HG03108 (cell line): ENCODE measurements around the gene ASB2.
A peak's percentile ranks its signal among the peaks of the same experiment; 100 is the strongest.

Experiments
- ATAC-seq: cut with Tn5 transposase; IDR thresholded peaks from one replicate; pipeline ENCODE4 v1.9.1; 2021; ENCODE audit warnings: moderate library complexity; ENCODE audit not compliant: unreplicated experiment

Gene ASB2

DNA sequence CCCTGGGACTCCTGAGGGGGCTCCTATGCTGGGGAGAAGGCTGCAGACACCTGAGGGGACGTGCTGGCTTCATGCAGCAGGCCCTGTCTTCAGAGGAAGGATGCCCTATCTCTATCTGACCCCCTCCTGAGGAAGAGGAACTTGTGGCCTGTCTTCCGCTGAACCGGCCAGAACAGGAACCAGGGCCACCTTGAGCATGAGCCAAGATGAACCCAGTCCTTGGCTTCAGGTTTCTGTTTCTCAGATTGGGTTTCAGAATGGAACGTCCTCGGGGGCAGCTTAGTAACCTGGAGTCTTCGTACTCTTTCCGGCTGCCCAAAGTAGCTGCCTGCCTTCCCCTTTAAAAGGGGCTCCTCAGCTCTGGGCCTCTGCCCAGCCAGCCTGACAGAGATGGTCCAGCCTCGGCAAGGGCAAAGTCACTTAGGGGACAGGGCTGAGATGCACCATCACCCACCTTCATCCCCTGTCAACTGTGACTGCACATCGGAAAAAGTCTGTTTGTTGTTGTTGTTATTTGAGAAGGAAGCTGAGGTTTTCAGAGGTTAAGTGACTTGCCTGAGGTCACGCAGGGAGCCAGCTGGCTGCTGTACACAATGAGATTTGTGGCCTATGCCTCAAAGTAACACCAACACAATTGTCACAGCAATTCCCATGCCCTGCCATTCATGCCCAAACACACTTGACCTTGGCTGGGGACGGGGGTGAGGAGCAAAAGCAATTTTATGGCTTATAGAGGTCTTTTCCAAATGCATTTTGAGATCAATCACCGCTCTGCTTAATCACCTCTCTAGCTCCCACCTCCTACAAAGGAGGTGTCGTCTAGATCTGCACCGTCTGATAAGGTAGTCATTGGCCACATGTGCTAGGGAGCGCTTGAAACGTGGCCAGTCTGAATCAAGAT is 13.4 kb downstream of the ASB2 start:
- peak; percentile 45 for ATAC-seq

DNA sequence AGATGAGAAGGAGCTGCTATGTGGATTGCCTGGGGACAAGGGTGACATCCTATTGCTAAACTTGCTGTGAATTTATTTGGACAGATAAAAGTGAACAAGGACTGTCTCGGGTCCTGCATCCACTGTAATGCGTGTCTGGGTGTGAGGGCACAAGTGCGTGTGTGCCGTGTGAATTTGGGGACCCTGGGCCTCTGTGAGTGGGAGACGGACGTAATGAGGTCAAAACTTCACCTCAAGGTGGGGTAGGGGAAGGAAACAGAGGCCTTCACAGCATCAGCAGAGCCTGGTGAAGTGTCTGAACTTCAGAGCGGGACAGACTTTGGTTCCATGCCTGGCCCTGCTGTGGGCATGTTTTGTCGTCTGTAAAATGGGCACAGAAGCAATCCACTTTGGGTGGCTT is 14.8 kb downstream of the ASB2 start:
- no peak for ATAC-seq

DNA sequence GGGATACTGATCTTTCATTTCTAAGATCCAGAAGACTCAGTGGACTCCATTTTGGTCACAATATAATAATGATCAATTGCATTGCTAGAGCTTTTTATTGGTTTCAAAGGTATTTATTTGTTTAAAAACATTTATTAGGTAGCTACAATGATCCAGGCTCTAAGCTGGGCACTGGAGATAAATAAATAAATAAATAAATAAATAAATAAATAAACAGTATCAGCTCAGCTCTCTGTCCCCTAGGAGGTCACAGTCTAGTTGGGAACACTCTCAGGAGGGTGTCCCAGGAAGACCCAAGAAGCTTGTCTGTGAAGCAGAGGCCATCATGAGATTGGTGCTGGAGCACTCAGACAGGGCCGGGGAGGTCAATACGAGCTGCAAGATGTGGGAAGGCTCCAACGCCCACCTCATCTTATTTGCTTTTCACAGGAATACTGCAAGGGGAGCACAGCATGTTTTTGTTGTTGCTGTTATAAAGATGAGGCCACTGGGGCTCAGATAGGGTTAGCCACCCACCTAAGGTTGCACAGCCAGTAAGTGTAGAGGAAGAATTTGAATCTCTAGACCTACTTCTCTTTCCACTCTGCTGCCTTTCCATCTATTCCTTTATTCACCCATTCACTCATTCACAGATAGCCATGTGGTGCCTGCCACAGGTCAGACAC is 15.5 kb downstream of the ASB2 start:
- no peak for ATAC-seq

DNA sequence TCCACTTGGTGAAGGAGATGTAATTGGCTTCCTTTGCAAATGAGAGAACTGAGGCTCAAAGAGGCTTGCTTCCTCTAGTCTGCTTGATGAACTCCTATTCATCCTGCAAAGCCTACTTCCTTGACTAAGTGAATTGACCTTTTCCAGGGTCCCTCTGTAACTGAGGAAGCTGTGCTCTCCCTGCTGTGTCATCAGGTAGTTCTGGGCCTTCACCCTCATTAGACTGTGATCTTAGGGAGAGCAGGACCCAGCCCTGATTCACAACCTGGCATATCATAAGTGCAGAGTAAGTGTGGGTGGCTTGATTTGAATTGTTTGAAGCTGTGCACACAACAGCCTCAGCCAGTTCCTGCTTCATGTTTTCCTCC is 16.3 kb downstream of the ASB2 start:
- ATAC-seq = no peak

DNA sequence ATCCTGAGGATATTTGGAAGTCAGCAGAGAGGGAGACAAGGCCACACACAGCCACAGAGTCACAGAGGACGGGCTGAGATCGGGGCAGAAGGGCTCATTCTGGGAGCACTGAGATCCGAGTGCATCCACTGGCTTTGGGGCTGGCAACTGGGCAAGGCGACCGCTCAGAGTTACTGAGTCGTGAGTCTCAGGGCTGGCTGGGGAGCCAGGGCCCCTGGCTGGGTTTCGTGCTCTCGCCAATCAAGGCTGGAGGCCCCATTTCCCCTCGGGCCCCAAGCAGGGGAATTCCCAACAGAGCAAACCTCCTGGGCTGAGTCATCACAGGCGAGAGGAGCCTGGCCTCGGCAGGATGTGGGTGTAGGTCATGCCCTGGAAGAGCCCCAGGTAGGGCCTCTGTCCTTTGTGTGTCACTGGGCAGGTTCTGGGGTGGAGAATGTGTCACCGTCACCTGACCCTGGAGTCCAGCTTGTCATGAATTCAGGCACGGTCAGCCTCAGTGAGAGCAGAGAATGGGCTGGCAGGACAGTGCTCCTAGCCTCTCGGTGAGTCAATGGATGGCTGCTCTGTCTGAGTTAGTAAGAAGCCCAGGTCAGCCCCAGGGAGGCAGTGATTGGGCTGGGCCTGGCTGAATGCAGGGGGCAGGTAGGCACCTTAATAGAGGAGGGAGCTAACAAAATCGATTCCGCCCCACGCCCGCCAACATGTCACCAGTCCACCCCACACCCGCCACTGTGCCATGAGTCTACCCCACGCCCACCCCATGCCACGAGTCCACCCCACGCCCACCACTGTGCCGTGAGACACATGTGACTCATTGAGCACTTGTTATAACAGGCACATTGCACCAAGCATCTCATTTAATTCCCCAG is 16.9 kb downstream of the ASB2 start:
- ATAC-seq = peak; percentile 75

DNA sequence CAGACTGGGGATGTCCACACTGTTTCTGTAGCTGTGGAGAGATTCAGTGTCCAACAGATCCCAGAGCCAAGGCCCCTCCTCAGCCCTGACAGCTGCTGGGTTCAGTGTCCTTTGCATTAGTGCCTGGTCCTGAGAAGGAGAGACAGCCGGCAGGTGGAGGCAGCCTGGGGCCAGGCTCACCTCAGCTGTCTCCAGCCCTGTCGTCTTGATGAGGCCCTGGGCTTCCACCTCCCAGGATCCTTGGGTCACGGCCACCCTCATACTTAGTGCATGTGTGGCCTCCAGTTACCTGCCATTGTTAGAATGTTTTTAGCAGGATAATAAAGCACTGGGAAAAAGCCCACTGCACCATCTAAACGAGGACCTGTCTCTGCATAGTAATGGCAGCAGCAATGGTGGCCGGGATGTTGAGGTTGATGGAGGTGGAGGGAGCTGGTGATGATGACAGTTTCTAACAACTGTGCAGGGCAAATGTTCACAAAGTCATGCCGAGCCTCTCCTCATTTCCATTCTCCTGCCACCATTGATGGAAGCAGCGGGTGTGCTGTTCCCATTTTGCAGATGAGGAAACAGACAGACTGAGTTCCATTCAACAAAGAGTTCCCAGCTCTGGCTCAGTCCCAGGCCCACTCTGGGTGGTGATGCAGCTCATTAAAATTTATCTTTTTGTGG is 17.7 kb downstream of the ASB2 start:
- no peak for ATAC-seq

DNA sequence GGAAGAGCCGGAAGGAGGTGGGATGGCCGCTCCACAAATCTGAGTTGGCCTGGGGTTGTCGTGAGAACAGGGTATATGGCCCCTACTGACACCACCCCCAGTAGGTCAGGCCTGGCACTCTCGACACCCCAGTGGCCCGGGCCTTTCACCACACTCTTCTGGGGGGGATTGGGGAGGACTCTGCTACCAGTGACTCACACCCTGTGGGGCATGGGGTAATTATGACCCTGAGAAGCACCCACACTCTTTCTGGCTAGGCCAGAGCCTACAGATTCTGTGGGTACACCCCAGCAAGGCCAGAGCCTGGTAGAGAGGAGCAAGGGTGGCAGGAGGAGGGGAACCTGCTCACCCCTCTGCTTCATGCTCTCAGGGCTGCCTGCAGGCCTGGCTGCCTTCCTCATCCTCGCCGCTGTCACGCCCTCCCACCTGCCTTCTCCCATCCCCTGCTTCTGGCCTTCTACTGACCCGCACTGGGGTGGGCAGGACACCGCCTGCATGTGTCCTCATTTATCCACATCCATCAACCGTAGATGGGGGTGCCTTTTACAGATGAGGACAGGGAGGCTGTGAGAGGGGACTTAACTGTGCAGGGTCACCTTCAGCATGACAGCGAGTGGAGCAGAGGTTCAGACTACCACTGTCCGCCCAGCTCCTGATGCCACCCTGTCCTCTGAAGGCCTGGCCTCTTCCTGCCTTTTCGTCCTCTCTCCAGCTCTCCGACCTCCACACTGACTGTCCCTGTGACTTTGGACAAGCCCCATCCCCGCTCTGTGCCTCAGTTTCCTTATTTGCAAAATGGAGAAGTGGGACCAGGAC is 18.4 kb downstream of the ASB2 start:
- ATAC-seq = no peak

DNA sequence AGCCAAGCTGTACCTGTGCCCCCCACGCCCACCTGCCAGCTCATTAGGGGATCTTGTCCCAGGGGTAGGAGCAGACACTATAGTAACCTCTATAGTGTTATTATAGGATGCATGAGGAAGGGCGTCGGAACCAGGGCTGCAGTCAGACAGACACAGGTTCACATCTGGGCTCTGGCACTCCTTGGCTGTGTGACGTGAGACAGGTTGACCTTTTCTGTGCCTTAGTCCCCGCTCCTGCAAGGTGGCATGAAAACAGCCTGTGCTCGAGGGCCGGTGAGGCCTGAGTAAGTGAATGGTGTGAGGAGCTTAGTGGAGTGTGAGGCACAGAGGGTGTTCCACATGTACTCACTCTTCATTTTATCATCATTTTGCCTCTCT is 19.0 kb downstream of the ASB2 start:
- ATAC-seq = no peak

DNA sequence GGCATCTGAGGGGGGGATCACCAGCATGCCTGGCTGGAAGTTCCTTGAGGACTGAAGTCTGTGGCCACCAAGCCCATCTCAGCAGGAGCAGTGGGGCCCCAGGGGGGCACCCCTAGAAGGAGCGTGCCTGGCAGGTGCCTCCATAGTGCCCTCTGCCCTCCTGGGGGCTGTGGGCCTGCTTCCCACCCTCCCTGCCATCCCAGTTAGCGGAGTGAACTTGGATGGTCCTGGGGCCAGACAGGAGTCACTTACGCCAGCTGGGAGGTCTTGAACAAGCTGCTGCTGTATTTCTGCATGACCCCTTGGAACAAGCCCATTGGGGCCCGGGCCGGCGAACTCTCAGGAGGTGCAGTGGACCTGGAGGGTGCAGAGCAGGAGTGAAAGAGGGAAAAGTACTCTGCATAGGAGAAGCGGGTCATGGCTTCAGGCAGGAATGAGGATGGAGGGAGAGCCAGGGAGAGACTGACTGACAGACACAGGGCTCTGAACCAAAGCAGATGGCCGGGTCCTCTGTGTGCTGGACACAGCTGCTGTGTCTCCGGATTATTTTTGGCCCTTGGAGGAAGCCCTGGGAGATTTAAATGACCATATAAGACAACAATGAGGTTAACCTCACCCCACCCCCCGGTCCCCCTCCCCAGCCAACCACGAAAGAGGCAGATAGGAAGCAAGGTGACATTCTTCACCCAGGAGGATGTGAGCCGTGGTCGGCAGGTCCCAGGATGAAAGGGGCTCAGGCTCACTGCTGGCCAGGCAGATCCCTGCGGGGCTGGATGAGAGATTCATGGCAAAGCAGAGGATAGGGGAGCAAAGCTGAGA is 19.6 kb downstream of the ASB2 start:
- ATAC-seq = no peak

DNA sequence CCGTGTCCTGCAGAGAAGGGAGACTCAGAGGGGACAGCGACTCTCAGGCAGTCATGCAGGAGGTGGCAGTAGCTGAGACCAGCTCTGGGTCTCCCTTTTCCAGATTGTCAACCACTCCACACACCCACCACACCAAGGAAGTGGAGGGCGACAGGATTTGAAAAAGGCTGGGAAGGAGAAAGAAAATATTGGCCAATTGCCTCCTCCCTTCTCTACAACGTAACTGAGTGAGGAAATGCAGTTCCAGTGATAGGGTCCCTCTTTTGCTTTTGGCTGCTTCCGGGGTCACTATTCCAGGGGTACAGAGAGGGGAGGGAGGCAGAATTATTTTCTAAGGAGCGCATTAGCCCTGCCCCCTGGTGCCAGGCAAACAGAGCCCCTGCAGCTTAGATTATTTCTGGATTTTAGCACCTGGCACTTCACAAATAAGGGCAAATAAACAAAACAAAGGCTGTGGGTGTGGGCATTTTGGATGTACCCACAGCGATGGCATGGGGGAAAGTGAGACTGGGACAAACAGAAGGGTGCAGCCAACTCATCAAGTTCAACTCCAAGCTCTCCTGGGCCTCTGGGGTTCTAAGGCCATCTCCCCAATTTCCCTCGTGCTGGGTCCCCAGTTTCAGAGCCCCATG is 20.4 kb downstream of the ASB2 start:
- ATAC-seq = no peak

DNA sequence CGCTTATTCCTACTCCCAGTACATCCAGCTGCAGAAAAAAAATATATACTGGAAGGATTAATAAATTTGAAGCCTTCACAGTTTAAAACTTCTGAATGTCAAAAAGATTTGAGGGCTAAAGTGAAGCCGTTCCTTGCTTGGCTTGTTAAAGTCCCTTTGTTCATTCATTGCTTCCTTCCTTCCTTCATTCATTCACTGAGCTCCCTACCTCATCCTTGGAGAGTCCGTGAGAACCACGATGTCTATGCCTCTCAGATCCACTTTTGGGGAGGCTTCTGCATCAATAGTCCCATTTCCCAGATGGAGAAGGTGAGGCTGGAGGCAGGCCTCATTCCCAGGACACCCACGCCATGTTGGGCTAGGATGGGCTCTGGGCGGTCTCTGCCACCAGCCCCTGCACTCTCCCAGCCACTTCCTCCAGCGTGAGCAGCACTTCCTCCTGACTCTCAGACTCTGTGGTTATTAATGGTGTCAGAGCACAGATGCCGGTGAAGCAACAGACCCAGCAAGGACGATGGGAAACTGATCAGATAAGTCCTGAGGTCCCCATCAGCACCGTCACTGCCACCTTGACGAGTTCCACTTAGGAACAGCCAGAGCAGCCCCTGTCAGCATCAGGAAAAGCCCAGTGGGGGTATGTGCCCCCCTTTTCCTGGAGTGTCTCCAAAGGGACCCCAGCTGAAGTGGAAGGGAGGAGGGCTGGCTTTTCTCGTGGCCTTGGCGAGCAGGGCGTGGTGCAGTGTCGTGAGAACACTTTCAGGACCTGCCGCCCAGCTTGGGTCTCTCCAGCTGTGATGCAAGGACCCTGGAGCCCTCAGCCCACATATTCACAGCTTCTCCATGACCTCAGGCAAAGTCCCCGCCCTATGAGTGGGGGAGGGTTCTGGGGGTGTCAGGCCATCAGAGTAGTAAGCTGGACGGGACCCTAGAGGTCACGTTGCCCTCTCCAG is 21.2 kb downstream of the ASB2 start:
- ATAC-seq = peak; percentile 21

DNA sequence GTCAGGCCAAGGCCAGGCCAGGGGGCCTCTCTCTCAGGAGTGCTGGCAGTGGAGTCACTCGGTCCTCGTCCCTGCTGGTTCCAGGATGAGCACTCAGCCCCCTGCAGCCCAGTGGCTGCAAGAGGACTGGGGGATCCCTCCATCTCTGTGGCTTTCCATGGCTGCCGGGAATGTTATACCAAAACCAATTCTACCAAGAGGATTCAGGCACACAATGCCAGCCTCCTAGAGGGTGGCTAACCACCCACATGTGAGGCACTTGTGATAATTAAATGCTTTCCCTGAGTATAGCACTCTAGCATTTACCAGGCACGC is 21.9 kb downstream of the ASB2 start:
- ATAC-seq = no peak

DNA sequence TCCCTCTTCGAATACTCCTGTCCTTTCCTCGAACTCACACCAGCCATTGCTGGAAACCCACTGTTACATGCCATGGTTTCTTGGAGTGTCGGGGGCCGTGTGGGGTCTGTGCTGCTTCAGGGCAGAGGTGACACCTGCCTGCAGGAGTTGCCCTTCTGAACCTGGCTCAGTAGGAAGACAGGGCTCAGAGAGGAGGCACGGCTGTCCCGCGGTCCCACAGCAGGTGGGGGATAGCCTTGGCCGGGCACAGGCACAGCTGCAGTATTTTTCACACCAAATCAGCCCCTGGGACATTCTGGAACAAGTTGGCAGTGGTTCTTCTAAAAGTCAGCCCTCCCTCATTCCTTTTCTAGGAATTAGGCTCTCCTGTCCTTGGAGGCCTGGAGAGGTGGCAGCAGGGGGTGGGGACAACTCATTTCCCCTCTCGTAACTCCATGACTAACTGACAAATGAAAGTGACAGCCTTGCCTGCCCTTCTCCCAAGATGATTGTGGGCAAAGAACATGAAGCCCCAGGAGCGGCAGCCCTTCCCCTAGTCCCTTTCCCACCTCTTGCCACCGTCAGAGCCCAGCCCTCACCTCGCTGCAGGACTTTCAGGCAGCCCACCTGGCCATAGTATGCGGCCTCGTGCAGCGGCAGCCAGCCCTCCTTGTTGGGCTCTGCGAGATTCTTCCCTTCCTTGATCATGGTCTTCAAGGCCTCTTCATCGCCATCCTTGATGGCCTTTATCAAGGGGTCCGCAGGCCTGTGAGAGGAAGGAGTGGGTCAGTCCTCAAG is 22.4 kb downstream of the ASB2 start:
- no peak for ATAC-seq

DNA sequence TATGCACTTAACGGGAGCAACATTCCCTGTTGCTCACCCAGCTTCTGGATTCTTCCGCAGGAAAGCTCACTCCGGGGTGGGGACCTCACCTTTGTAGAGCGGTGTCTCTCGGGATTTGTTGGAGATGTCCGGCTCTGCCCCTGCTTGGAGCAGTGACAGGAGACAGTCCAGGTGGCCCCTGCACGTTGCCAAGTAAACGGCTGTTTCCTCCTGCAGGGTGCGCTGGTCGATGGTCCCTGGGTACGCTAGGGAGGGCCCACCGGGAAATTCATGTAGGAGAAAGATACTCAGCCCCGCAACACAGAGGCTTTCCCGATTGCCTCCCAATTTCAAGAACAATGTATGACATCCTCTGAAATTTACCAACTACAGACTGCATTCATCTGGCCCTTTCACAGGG is 23.1 kb downstream of the ASB2 start:
- ATAC-seq = no peak

DNA sequence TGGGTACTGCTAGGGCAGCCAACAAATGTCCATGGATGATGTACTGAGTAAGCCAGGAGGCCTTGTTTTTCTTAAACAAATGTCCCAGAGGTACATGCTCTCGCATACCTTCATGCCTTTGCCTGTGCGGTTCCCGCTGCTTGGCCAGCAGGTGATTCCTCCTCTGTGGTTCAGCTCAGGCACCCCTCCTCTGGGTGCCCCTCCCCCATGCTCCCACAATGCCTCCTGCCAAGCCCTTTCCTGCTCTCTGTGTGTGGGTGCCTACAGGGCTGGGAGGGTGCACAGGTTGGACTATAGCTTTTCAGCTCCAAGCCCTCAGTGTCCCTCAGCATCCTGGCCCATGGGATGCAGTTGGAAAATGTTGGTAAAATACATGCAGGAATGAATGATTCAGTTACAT is 23.5 kb downstream of the ASB2 start:
- ATAC-seq = no peak

DNA sequence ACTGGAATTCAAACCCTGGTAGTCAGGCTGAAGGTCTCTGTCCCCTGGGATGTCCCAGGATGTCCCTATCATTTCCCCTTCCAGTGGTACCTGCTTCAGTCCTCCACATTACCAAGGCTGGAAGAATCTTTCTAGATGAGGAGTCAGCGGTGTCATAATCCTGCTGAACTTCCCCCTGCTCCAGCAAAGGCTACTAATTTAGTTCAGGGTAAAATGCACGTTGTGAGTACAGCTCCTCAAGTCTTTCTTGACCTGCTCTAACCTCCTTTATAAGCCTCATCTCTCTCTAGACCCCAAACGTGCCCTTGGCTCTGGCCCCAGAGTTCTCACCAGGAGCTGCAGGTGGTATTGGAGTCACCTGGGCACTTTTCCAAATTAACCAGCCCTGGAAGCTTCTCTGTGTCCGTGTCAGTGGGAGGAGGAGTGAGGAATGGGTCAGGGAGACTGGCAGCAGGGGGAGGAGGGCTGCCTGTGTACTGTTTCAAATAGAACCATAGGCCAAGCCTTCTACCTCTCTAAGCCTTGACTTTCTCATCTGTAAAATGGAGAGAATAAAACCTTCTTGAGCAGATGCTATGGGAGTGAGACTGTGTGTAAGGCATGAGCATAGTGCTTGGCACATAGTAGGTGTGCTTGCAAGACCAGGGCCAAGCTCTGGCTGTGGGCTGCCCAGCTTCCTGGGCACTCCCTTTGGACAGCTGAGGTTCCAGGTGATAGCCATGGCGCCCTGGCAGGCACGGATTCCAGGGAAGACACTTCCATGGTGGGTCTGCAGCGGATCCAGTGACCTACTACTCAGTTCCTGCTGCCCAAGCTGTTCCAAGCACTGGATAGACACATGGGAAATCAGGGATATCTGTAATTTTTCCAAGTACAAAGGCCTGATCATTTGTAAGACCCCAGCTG is 24.5 kb downstream of the ASB2 start:
- ATAC-seq = no peak
